Measurements from ENCODE around the gene ACR.
"Not testable (repeated sequence)": the region's sequence is repeated elsewhere in the genome, so short reads cannot be mapped to it uniquely, and the experiment has no call there.

Gene ACR

DNA sequence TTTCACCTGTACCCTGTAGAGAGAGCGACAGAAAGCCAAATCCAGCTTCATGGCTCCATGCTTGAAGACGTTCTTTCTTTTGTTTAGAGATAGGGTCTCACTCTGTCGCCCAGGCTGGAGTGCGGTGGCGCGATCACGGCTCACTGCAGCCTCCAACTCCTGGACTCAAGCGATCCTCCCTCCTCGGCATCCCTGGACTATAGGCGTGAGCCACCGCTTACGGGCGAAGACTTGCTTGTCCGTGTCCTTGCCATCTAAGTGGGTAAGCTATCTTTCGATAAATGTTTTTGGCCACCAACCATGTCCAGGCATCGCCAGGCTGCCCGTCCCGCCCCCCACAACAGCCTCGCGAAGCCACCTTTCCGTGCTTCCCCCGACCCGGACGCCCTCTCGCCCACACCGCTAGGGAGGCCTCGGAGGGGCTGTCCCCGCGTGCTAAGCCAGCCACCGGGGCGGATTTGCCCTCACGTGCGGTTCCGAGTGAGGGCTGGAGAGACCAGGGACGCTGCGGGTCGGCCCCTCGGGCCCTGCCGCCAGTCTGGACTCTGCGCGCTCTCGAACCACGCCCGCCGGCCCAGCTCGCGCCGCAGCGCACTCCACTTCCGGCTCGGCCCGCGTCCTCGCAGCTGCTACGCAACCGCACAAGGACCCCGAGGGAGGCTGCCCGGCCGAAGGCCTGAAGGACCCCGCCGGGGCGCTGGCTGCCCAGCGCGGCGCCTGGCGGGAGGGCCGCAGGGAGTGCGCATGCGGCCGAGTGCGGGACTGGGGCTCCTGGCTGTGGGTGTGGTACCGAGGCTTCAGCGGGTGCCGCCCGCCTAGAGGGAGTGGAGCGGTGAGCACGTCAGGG is 45.3 kb downstream of the ACR start, which contains the start of gene RABL2B:
RABL2B (minus strand) TSS at position 604 of the 847 bp plus-strand sequence. CDS start 1,342 bp downstream, outside the sequence.
- peak; percentile 74 for DNase-seq

DNA sequence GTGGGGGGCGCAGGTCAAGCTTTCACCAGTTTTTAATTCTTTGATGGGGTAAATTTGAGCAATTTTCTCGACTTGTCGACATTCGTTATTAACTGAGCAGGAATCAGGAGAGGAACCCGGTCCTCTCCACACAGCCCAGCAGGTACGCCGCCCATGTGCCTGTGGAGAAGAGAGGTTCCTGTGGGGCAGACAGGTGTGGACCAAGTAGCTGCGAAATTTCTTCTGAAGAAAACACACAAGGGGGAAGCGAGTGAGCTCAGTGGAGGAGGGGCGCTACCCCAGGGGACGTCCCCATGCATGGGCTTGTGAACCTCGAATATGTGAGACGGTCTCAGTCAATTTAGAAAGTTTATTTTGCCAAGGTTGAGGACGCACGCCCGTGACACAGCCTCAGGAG is 45.9 kb downstream of the ACR start:
- not testable (repeated sequence) for DNase-seq

DNA sequence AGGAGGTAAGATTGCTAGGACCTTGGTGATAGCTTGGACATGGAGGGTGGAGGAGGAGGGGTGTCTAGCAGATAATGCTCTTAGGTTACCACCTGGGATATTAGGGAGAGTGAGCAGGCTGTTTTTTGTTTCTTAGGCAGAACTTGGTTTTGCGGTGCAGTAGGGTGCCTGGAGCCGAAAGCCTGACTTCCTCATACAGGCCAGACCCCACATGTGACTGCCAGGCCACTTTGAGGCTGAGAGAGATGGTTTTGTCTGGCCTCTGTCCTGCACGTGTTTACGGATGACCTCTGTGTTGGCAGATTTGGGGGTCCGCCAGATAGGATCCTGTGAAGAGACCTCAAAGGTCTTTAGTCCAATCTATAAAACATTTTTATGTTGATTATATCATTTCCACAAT is 47.3 kb downstream of the ACR start:
- not testable (repeated sequence) for DNase-seq

DNA sequence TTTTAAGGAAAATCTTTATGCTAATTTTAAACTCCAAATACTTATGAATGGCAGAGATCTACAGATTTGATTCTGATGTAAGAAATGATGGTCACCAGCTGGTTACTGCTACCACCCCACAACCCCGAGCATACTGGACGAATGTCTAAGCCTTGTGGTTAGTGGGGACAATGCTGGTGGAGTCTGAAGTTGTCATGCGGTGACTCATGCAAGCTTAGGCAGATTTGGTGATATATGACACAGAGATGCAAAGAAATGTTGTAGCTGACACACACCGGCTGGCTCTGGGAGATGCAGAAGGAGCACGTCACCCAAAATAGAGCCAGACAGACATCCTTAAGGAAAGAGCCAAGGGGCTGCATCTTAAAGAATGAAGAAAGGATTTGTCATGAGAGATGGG is 48.9 kb downstream of the ACR start:
- not testable (repeated sequence) for DNase-seq
